NCI-H748 (cell line): ENCODE results near the gene TTC28.
"Not testable (repeated sequence)": the region's sequence is repeated elsewhere in the genome, so short reads cannot be mapped to it uniquely, and the experiment has no call there.

Experiments used
- DNase-seq: peaks from one replicate; lab custom pipeline; 2025; ENCODE audit not compliant: unreplicated experiment; lab: John Stamatoyannopoulos, UW

The TTC28 gene

DNA sequence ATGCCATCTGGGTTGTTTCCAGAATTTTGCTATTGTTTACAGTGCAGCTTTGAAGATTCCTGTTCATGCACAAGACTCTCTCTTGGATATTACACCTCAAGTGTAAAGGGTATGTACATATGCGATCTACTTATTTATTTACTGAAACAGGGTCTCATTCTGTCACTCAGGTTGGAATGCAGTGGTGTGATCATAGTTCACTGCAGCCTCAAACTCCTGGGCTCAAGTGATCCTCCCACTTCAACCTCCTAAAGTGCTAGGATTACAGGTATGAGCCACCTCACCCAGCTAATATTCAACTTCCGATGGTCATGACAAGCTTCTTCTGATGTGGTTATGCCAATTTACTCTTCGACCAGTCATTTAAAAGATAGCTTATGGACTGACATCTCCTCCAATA is 602.5 kb downstream of the TTC28 start:
- no peak for DNase-seq

DNA sequence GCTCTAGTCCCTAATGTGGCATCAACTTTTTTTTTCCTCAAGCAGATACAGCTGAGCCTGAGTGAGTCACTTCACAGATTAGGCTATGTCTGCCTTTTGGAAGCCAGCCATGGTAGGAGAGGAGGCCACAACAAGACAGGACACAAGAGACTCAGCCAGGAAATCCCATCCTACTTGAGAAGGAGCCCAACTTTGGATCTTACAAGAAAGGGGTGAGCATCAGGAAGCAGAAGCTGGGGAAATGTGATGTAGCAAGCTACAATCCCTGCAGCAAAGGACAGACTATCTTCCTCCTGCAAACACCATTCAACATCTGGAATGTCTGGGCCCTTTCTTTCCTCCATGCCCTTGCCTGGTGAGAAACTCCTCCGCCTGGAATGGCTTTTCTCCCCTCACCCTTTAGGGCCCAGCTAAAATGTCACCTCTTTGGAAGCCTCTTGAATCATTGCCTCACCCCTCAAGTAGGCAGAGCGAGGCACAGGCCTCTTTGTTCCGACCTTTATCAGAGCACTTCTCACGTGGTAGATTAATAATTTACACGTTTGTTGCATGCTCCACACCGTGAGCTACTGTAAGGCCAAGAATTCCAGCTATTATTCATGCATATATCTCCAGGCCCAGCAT is 604.2 kb downstream of the TTC28 start:
- DNase-seq, result no peak

DNA sequence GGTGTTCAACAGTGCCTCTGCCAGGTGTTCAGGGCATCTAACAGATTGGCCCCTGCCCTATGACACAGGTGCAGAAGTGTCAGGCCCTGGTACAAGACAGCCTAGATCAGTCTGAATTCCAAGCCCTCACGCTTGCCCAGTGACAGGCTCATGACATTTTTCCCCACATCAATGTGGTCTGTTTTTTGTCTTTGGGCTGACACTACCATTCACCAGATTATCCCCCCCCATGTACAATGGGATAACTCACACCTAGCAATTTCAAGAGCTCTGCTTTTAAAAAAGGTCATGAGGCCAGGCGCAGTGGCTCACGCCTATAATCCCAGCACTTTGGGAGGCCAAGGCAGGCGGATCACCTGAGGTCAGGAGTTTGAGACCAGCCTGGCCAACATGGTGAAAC is 605.1 kb downstream of the TTC28 start:
- no peak for DNase-seq

DNA sequence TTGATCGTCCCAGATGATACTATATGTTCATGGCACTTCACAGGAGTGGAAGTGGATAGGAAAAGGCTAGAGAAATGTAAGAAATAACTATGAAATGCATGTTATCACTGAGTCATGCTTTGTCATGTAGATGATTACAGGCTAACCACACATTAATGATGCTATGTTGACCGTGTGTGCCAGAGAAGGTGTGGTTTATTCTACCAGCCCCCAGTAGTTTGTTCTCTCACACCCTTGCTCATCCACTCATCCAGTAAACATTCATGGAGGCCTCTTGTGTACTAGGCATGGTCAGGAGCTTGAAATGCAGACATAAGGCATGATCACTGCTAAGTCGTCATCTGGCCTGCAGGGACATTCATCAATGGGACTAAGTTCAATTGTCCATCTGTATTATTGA is 607.6 kb downstream of the TTC28 start:
- no peak for DNase-seq

DNA sequence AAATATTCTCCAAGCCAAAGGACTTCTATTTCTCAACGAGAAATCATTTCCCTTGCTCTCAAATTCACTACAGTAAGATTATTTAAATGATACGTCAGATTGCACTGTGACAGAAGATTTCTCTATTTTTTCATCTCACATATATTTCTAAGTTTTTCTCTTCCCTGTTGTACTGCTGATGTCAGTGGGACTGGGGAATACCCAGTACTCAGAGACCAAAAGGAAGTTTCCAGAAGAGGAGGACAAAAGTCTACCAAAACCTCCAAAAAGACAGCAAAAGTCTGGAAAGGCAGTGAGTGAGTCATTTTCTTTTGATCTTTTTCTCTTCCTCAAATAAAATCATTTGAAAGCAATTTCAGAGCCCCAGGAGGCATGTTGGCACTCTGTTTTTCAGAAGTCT is 610.8 kb downstream of the TTC28 start:
- no peak for DNase-seq

DNA sequence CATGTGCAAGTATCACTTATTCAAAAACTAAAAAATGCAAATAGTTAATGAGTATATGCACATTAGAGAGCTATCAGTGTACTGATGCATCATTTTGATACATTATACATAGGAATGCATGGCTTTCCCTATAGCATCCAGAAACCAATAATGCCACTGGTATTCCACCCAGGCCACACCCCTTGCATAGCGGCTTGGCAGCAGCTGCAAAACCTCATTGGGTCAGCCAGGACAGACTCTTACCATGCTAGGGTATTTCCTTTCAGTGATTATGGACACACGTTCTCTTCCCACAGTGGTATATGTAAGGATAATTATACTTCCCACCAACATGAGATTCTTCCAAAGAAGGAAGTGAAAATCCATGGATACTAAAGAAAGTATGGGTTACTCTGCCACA is 614.7 kb downstream of the TTC28 start:
- no peak for DNase-seq

DNA sequence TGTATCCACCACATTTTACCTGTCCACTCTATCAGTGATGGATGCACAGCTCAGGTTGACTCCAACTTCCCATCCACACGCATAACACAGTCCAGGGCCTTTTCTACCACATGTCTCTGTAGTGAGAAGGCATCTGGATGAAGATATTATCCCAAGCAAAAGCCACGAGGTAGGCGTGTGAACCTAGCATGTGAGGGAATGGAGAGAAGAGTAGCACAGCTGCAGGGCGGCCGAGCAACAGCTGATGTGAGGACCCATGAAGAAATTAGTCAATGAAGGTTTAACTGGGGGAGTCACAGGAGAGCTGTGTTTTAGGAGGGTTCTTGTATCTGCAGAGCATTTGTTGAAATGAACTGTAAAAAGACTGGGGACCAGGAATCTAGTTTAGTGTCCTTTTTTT is 616.0 kb downstream of the TTC28 start:
- no peak for DNase-seq

DNA sequence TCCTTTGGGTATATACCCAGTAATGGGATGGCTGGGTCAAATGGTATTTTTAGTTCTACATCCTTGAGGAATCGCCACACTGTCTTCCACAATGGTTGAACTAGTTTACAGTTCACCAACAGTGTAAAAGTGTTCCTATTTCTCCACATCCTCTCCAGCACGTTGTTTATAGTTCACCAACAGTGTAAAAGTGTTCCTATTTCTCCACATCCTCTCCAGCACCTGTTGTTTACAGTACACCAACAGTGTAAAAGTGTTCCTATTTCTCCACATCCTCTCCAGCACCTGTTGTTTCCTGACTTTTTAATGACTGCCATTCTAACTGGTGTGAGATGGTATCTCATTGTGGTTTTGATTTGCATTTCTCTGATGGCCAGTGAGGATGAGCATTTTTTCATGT is 619.0 kb downstream of the TTC28 start:
- not testable (repeated sequence) for DNase-seq

DNA sequence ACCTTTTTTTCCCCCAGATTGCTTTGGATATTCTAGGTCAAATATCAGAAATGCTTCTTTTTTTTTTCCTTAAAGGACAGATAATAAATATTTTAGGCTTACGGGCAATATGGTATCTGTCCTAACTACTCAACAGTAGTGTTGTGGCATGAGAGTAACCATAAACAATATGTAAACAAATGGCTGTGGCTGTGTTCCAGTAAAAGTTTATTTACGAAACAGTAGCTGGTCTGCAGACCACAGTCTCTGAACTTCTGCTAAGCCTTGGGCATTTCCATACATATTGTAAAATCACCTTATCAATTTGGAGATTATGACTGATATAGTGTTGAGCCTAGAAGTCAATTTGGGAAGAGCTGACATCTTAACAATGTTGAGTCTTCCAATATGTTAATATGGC is 621.6 kb downstream of the TTC28 start:
- DNase-seq, result no peak

DNA sequence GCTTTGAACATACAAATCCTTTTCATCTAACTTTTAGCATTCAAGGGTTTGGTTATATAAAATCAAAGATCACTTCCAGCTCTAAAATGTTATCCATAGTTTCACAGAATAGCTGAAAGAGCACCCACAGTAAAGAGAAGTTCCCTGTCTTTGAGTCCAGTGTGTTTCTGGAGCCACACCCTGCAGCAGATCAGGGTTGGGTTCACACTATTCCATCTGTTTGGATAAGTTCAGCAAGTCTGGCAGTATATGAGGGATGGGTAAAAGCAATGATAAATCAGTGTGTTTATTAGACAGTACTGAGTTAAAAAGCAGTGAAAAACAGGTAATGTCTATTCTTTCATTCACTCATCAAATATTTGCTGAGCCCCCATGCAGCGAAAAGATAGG is 624.8 kb downstream of the TTC28 start:
- no peak for DNase-seq

DNA sequence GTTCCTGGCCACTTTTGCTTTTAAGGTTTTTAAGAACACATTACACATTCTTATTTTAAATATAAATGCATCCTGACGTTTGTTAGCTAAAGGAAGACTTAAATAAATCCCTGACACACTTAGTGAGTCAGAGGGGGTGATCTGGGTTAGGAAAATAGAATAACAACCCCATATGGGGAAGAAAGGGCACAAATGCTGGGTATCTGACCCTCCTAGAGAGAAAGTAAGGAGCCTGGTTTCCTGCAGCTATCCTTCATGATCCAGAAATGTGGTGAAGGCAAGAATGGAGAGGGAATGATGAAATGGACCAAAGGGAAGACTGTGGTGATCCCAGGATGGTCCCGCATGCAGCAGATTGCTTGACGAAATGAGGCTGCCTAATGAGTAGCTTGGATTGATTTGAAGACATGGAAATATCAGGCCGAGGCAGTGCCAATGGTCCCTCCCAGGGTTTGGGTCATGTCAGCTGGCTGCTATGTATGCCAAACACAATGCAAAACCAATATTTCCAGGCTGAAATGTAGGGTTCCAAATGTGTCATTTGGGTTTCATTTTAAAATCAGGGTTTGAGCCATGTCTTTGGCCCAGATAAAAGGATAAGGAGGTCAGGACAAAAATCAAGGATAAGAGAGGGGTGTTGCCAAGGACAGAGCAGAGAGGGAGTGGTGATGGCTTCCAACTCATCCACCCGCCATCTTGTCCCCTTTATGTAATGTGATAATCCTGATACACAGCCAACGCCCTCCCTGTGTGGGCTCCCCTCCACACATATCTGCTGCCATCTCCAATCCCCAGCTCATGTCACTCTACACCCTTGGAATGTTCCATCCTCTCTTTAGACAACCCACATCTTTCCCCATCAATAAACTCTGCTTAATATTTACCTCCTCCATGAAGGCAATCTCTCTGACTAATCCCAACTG is 625.5 kb downstream of the TTC28 start:
- no peak for DNase-seq

DNA sequence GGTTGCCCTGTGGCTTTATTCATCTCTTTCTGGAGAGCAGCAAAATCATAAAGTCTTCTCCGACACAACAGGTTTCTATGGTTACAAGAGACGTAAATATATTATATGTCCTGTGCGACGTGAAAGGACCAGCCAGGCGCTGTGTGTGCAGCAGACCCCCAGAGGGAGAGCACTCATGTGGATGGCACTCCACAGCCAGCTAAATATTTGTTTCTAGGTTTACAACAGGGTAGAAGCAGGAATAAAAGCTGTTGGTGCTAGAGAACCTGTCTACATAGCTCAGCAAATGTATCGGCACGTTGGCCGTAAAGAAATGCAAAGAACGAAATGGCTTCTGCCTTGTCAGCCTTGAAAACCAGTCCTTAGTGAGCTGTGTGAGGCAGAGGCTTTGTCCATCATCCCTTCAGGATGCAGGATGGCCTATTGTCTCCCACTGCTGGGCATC is 626.8 kb downstream of the TTC28 start:
- peak; percentile 88 for DNase-seq

DNA sequence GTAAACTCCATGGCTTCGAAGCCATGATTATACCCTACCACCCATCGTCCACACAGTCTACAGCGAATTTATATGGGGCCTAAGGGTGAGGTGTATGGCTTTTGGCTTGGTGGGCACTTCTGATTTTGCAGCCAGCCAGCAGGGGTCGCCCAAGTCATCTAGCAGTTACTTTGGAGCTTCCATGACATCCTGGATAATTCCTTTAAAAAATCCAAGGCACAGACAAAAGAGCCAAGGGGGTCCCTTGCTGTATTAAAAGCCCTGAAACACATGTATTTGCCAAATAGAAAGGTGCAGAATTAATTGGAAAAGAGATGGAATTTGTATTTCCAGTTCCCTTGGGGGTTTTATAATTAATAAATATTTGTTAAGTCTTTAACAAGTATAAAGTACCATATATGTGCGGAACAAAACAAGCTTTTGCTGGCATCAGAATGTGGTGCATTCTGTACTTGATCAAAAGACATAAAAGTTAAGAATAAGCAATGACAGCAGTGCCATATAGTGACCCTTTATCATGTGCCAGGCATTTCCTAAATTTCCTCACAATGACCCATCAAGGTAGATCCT is 627.8 kb downstream of the TTC28 start:
- DNase-seq, result peak; percentile 61

DNA sequence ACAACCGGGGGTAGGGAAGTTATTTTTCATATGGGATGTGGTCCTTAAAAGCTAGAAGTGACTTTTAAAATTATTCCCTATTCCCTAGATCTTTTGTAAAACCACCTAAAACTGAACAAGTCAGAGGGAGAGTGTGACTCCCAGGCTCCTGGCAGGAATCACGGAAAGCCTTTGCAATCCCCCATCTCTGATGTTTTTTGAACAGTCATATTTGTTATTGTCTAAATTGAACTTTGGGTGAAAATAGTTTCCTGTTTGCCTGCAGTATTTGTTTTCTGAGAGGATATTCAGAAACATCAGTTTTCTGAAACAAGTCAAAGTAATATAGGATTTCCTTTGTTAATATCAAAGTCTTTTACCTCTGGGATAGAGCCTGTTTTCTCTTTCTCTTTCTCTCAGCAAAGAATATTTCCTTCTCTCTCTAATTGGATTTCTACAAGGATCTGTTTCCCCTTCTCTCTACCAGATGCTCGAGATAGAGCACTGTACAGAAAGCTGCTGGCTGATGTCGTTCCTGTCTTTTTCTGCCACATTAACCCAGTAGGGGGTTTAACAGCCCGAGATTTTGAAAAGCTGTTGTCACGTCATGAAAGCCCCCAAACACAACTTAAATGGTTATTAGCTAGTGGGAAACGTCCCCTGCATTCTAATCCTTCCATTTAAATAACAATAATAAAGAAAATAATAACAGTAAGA is 628.4 kb downstream of the TTC28 start:
- no peak for DNase-seq

DNA sequence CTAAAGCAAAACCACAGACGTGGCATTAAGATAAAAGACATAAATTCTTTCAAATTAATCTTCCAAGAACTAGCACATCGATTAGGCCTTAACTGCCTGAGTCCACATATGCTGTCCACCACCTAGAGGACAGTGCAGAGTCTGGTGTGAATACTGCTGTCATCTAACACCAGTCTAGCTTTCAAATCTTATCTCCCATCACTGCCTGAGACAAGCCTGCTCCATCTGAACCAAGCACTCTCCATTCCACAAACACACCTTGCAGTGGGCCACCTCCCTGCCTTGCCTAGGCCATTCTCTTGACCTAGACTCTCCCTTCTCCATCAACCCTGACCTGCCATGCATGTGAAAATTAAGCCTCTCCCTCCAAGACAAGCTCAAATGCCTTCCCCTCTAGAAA is 631.1 kb downstream of the TTC28 start:
- DNase-seq, result no peak

DNA sequence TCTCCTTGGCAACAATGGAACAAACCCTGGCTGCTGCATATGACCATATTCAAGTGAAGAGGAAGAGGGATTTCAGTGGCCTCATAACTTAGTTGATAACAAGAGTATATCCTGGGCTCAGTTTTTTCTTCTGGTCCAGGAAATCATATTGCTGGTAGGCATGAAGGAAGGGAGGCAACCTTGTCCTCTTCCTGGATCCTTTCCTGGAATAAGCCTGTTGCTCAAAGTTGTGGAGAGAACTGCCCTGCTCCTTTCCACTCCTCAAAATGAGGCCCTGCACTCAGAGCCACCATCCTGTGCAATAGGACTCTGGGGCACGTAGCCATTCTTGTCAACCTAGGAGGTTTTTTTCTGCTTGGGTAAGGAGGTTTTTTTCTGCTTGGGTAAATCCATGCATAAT is 631.9 kb downstream of the TTC28 start:
- no peak for DNase-seq

DNA sequence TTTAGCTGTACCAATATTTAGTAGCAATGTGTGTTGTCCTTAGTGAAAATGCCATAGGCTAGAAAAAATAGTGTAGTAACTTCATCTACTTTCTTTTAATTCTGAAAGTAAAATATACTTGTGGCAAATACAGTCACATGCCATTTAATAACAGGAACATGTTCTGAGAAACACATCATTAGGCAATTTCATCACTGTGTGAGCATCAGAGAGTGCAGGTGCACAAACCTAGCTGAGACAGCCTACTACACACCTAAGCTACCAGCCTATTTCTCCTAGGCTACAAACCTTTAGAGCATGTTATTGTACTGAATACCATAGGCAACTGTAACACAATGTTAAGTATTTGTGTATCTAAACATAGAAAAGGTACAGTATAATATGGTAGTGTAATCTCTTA is 633.5 kb downstream of the TTC28 start:
- DNase-seq, result no peak

DNA sequence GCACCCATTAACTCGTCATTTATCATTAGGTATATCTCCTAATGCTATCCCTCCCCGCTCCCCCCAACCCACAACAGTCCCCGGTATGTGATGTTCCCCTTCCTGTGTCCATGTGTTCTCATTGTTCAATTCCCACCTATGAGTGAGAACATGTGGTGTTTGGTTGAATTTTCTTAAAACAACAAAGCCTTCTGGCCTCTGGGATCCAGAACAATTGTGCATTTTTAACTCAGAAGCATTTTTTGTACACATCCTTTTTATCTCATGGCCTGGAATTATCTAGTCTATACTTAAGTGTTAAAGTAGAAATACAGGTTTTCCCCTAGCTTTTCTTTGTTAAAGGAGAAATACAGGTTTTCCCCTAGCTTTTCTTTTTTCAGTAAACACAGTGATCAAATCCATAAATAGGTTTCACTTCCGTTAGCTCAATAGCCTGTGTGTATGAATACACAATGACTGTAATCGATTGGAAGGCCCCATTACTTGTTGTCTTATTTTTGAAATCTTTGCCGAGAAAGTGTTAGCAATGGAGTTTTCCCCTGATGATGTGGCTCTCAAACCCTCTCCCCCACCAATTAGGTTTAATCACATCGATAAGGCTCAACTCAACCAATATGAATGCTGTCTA is 635.0 kb downstream of the TTC28 start:
- DNase-seq, result peak; percentile 21

DNA sequence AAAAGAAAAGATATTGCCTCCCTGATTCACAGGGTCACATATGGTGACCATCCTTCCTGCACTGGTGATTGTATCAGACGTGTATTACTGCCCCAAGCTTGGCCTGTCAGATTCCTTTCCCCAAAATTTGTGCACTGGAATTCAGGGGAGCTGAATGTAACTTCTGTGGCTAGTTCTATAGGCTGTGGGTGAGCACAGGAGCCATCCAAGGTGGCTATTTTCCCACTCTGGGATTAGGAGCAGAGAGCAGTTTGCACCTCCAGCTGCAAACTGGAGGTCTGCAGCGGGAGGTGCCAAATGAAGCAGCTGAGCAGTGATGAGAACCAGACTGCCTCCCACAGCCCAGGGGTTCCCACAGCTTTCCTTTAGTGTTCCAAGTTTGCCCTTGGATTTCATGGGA is 636.4 kb downstream of the TTC28 start:
- DNase-seq, result no peak

DNA sequence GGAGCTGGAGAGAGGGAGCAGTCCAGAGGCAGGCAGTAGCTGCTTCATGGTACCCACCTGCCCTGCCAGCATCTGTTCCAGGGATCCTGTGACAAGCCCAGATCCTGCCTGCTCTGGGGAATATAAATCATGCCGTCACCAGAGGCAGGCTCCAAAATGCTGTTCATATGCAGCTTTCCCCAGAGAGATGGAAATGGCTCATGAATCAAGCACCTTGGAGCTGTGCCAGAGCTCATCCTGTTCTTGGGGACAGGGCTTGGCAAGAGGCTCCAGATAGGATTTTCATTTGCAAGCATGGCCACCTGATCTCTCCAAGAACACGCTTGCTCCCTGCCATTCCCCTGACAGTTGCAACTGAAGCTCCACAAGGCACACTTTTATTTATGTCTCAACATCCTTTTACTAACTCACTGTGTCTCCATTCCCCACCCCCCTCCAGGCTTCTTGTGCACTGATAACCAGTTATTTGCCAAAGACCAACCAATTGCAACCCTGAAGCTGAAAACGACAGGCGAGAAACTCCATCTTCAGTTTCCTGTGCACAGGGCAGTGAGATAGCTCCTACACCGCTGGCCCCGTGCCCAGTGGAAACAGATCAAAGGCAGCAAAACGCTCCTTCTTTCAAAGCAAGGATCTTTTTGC is 644.8 kb downstream of the TTC28 start:
- peak; percentile 54 for DNase-seq
